Upper lobe of right lung (tissue), 1 donor: ENCODE data around the gene TMEM89. TPM values are rescaled to one million over a fixed set of nuclear protein-coding genes. Genes with fewer than 3 reads are reported as not detected.

ENCODE experiments used
- ATAC-seq: fragments of 200-7000 bp; cut with Tn5 transposase; one replicate; pipeline ENCODE4 v1.9.1; 2020; ENCODE audit warnings: mild to moderate bottlenecking, moderate library complexity
- DNase-seq: peaks from one replicate; pipeline ENCODE4 v3.0.0-alpha.2; 2020
- H3K27ac ChIP-seq: fragments of 200-600 bp; one replicate; pipeline ENCODE4 v1.8.0; 2022
- H3K27me3 ChIP-seq: fragments of 200-600 bp; one replicate; pipeline ENCODE4 v1.8.0; 2022; ENCODE audit warnings: mild to moderate bottlenecking
- H3K36me3 ChIP-seq: fragments of 200-600 bp; one replicate; pipeline ENCODE4 v1.8.0; 2022
- H3K4me1 ChIP-seq: fragments of 200-600 bp; one replicate; pipeline ENCODE4 v1.8.0; 2022
- H3K4me3 ChIP-seq: fragments of 200-600 bp; one replicate; pipeline ENCODE4 v1.8.0; 2022; ENCODE audit warnings: mild to moderate bottlenecking
- H3K9me3 ChIP-seq: fragments of 200-600 bp; one replicate; pipeline ENCODE4 v1.8.0; 2022
- intact Hi-C: fragments of 100-400 bp; cut with DNase I; formaldehyde crosslinking; loops from one replicate; pipeline ENCODE4 v1.11.0; 2022
- total RNA-seq: library from RNA; stranded (reverse); fragmentation: NEBNext Ultra II Directional; extraction: Animal tissue kit (Norgen Biotek cat#: 25700); gene quantifications from one replicate; pipeline ENCODE4 v1.2.1, GENCODE V29; 2021
- TF ChIP-seq, protein P1 (sequence below): fragments of 200-600 bp; IDR thresholded peaks from one replicate; pipeline ENCODE4 v1.8.0; 2022; ENCODE audit warnings: antibody characterized with exemption
- donor health status: DM: no; HTN: yes; CAD: no; lungs with severe emphysema.

Gene TMEM89
- total RNA-seq, 1 donor from 2014 or later, result not detected

- Histone ChIP-seq H3K9me3 (peaks cover 9% of the 10 kb centered on the region), H3K4me3 (no peak overlapping the region), H3K27me3 (no peaks in the 10 kb centered on the region), H3K36me3 (no peaks in the 10 kb centered on the region), H3K4me1 (no peaks in the 10 kb centered on the region), H3K27ac (no peak overlapping the region)
- TF ChIP-seq, protein P1, sequence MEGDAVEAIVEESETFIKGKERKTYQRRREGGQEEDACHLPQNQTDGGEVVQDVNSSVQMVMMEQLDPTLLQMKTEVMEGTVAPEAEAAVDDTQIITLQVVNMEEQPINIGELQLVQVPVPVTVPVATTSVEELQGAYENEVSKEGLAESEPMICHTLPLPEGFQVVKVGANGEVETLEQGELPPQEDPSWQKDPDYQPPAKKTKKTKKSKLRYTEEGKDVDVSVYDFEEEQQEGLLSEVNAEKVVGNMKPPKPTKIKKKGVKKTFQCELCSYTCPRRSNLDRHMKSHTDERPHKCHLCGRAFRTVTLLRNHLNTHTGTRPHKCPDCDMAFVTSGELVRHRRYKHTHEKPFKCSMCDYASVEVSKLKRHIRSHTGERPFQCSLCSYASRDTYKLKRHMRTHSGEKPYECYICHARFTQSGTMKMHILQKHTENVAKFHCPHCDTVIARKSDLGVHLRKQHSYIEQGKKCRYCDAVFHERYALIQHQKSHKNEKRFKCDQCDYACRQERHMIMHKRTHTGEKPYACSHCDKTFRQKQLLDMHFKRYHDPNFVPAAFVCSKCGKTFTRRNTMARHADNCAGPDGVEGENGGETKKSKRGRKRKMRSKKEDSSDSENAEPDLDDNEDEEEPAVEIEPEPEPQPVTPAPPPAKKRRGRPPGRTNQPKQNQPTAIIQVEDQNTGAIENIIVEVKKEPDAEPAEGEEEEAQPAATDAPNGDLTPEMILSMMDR, result no peak
- intact Hi-C loops, result no loop called here
- DNase-seq (no peak), ATAC-seq (no peak)
These were observed 1.7 kb downstream of the TMEM89 start for GRCh38 chr3:48619541-48620524.

DNA sequence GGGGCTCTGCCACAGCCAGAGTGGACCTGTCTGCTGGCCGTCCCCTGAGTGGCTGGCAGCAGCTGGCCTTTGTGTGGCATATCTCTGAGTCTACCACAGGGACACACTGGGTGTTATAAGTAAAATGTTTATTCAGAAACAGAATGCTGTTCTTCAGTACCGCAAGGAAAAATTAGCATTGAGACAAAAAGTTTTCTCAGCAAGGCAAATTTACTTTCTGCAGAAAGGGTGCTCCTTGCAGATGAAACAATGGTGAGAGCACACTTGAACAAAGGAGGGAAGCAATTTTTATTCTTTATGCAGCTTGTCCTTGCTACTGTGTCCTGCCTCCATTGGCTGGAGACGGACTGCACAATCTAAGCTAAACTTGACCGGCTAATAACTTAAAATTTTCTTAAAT lies 4.0 kb downstream of the TMEM89 start:
- Histone ChIP-seq H3K27me3 (no peaks in the 10 kb centered on the region), H3K27ac (no peak overlapping the region), H3K4me1 (no peaks in the 10 kb centered on the region), H3K9me3 (peaks cover 9% of the 10 kb centered on the region), H3K36me3 (no peaks in the 10 kb centered on the region), H3K4me3 (no peak overlapping the region)
- intact Hi-C loops, result no loop called here
- ATAC-seq, result no peak
- no peak for DNase-seq
- TF ChIP-seq, protein P1, result no peak

- intact Hi-C loops, result no loop called here
- Histone ChIP-seq H3K4me3 (no peak overlapping the region), H3K27ac (no peak overlapping the region), H3K27me3 (no peaks in the 10 kb centered on the region), H3K4me1 (peaks cover 7% of the 10 kb centered on the region), H3K36me3 (no peaks in the 10 kb centered on the region), H3K9me3 (peaks cover 9% of the 10 kb centered on the region)
- no peak for DNase-seq
- peak; percentile 6 for ATAC-seq
- TF ChIP-seq, protein P1, result no peak
These were observed 7.5 kb downstream of the TMEM89 start for GRCh38 chr3:48614044-48614443.

DNA sequence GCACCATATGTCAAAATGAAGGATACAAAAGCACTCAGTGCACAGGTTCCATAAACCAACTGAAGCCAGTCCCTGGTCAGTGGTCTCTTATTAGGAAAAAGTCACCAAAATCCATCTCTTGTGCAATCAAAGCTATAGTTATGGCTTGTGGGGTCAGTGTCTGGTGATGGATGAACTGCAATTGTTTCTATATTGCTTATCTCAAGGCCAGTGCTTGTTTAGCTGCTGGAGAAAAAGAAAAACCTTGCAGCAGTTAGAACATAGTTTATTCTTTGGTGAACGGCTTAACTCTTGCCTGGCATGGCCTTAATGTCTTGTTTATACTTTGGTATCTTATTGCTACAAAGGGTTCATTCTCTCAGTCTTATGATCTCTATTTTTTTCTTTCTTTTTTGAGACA lies 9.3 kb downstream of the TMEM89 start:
- DNase-seq, result no peak
- intact Hi-C loops, result no loop called here
- TF ChIP-seq, protein P1, result no peak
- Histone ChIP-seq H3K27ac (no peak overlapping the region), H3K27me3 (no peaks in the 10 kb centered on the region), H3K4me1 (peaks cover 18% of the 10 kb centered on the region), H3K9me3 (peaks cover 4% of the 10 kb centered on the region), H3K4me3 (no peak overlapping the region), H3K36me3 (peaks cover 11% of the 10 kb centered on the region)
- no peak for ATAC-seq

GRCh38 chr3:48609088-48610005 lies 12.2 kb downstream of the TMEM89 start, which contains the start of gene UQCRC1:
TSS of gene UQCRC1 (minus strand) at chr3:48609646. CDS start at chr3:48609620, 26 bp downstream.
- Histone ChIP-seq H3K4me1 (peaks cover 18% of the 10 kb centered on the region), H3K27ac (peak within 1 kb of the TSS; percentile 82), H3K4me3 (peak within 1 kb of the TSS; percentile 77), H3K36me3 (peaks cover 38% of the 10 kb centered on the region), H3K27me3 (no peaks in the 10 kb centered on the region), H3K9me3 (no peaks in the 10 kb centered on the region)
- ATAC-seq (peak; percentile 99), DNase-seq (peak; percentile 97)
- TF ChIP-seq, protein P1, result peak; percentile 77
- intact Hi-C loops, result no loop called here
